Caco-2 (cell line): ENCODE results near the gene ZNF615. TPM values are rescaled to one million over a fixed set of nuclear protein-coding genes. Genes with fewer than 3 reads are reported as not detected.

Source experiments
- BruUV-seq: library from RNA; stranded (reverse); fragments of 400-500 nt; replicated peaks from 2 replicates; lab custom pipeline; 2021; lab: Mats Ljungman, UMichigan
- CTCF ChIA-PET: fragments of 300-600 bp; sonication (Branson Sonifier 250); formaldehyde crosslinking; loops from one replicate; lab custom pipeline; 2022; ENCODE audit warnings: antibody characterized with exemption; lab: Charles Lee
- POLR2A ChIA-PET: fragments of 300-600 bp; sonication (Branson Sonifier 250); formaldehyde crosslinking; loops from one replicate; lab custom pipeline; 2022; ENCODE audit warnings: antibody characterized with exemption; lab: Charles Lee
- DNase-seq, 2 experiments: peaks; one replicate each; pipeline versions ENCODE4 v3.0.0 to v3.0.0-alpha.2; 2020 to 2022
- H3K27me3 ChIP-seq: replicated peaks from 2 replicates; pipeline ENCODE4 v1.6.0; 2011; ENCODE audit warnings: low read length; ENCODE audit not compliant: control insufficient read depth, insufficient read depth
- H3K36me3 ChIP-seq: 2 replicates; pipeline ENCODE4 v1.5.1; 2011; ENCODE audit warnings: low read length; ENCODE audit not compliant: control insufficient read depth, insufficient read depth
- H3K4me1 ChIP-seq: fragments of 250-450 bp; sonication (Bioruptor Pico); 2 replicates; pipeline ENCODE4 v1.5.1; 2020; ENCODE audit warnings: mild to moderate bottlenecking
- H3K4me3 ChIP-seq: 2 replicates; pipeline ENCODE4 v1.5.1; 2011; ENCODE audit warnings: low read depth, mild to moderate bottlenecking, control low read depth, low read length
- H3K9me3 ChIP-seq: fragments of 250-450 bp; sonication (Bioruptor Pico); 2 replicates; pipeline ENCODE4 v1.5.1; 2020; ENCODE audit warnings: mild to moderate bottlenecking, moderate library complexity
- H3K27ac Mint-ChIP-seq: one replicate; pipeline ENCODE4 v1.8.0; 2022; ENCODE audit warnings: mixed read lengths; ENCODE audit not compliant: unreplicated experiment
- H3K27me3 Mint-ChIP-seq: one replicate; pipeline ENCODE4 v1.8.0; 2022; ENCODE audit warnings: mixed read lengths; ENCODE audit not compliant: insufficient read depth, unreplicated experiment
- H3K36me3 Mint-ChIP-seq: one replicate; pipeline ENCODE4 v1.8.0; 2022; ENCODE audit warnings: mild to moderate bottlenecking, mixed read lengths; ENCODE audit not compliant: insufficient read depth, unreplicated experiment
- H3K4me1 Mint-ChIP-seq: one replicate; pipeline ENCODE4 v1.8.0; 2022; ENCODE audit warnings: low read depth, mixed read lengths; ENCODE audit not compliant: unreplicated experiment
- H3K4me3 Mint-ChIP-seq: one replicate; pipeline ENCODE4 v1.8.0; 2022; ENCODE audit warnings: mild to moderate bottlenecking, moderate library complexity, mixed read lengths; ENCODE audit not compliant: unreplicated experiment
- H3K9me3 Mint-ChIP-seq: one replicate; pipeline ENCODE4 v1.8.0; 2022; ENCODE audit warnings: mixed read lengths; ENCODE audit not compliant: unreplicated experiment
- CTCF ChIP-seq, 2 experiments: fragments of 200-600 bp in 1 of 2; IDR thresholded peaks; 1 replicate in 1 of 2; 2 replicates in 1 of 2; pipeline versions ENCODE4 v1.5.1 to v1.8.0; 2011 to 2022; ENCODE audit warnings: antibody characterized with exemption in 1 of 2, control low read depth in 1 of 2, inconsistent platforms in 1 of 2, low read depth in 1 of 2, low read length in 1 of 2, mild to moderate bottlenecking in 1 of 2, moderate library complexity in 1 of 2; ENCODE audit not compliant: insufficient read depth in 1 of 2, severe bottlenecking in 1 of 2, unreplicated experiment in 1 of 2
- intact Hi-C: fragments of 100-400 bp; cut with micrococcal nuclease; formaldehyde crosslinking; loops from one replicate; pipeline ENCODE4 v1.10.0; 2022; ENCODE audit not compliant: unreplicated experiment
- total RNA-seq: library from RNA; stranded (reverse); gene quantifications from 2 replicates; pipeline ENCODE4 v1.2.3, GENCODE V29; 2022

Gene ZNF615
- total RNA-seq, 1 experiment from 2014 or later: 7.1 TPM

GRCh38 chr19:51948975-51949374, 59.0 kb downstream of the ZNF615 start:
- CTCF ChIA-PET: no interaction called here
- intact Hi-C loops: no loop called here
- no peaks in the 10 kb centered on the region for H3K4me1 ChIP-seq

GRCh38 chr19:51946602-51947001, 61.4 kb downstream of the ZNF615 start:
- no peaks in the 10 kb centered on the region for H3K4me1 ChIP-seq
- H3K4me3 ChIP-seq: no peak overlapping the region
- no peak overlapping the region for H3K27ac Mint-ChIP-seq
- H3K9me3 Mint-ChIP-seq: peaks cover 79% of the 10 kb centered on the region
- peaks cover 8% of the 10 kb centered on the region for H3K36me3 Mint-ChIP-seq
- no peak overlapping the region for H3K4me3 Mint-ChIP-seq
- no peak for DNase-seq
- peaks cover 48% of the 10 kb centered on the region for H3K9me3 ChIP-seq
- no peak for TF ChIP-seq CTCF (IDR thresholded peaks at IDR 0.05; ENCODE audit: insufficient read depth in 1 of 2, low read depth in 1 of 2, low read length in 1 of 2, severe bottlenecking in 1 of 2, unreplicated experiment in 1 of 2)
- intact Hi-C loops: no loop called here
- CTCF ChIA-PET: no interaction called here
- no peaks in the 10 kb centered on the region for H3K27me3 Mint-ChIP-seq
- no peaks in the 10 kb centered on the region for H3K36me3 ChIP-seq
- no TSS peak for BruUV-seq
- H3K27me3 ChIP-seq: no peaks in the 10 kb centered on the region
- no peaks in the 10 kb centered on the region for H3K4me1 Mint-ChIP-seq
- POLR2A ChIA-PET: no interaction called here

More at GRCh38 chr19:51948975-51949374, 59.0 kb downstream of the ZNF615 start:
- H3K4me3 Mint-ChIP-seq: no peak overlapping the region
- H3K27me3 Mint-ChIP-seq: no peaks in the 10 kb centered on the region
- POLR2A ChIA-PET: no interaction called here
- H3K27me3 ChIP-seq: no peaks in the 10 kb centered on the region
- no peak overlapping the region for H3K27ac Mint-ChIP-seq
- H3K9me3 ChIP-seq: peaks cover 34% of the 10 kb centered on the region
- no peaks in the 10 kb centered on the region for H3K4me1 Mint-ChIP-seq
- no peaks in the 10 kb centered on the region for H3K36me3 Mint-ChIP-seq
- H3K4me3 ChIP-seq: no peak overlapping the region
- no peak for DNase-seq
- H3K9me3 Mint-ChIP-seq: peaks cover 72% of the 10 kb centered on the region
- no peaks in the 10 kb centered on the region for H3K36me3 ChIP-seq
- BruUV-seq: no TSS peak
- TF ChIP-seq CTCF (IDR thresholded peaks at IDR 0.05; ENCODE audit: insufficient read depth in 1 of 2, low read depth in 1 of 2, low read length in 1 of 2, severe bottlenecking in 1 of 2, unreplicated experiment in 1 of 2): no peak

- H3K27me3 Mint-ChIP-seq: no peaks in the 10 kb centered on the region
- ChIA-PET POLR2A (no interaction called here), CTCF (no interaction called here)
- peaks cover 80% of the 10 kb centered on the region for H3K9me3 Mint-ChIP-seq
- H3K36me3 Mint-ChIP-seq: peaks cover 17% of the 10 kb centered on the region
- Histone ChIP-seq H3K27me3 (no peaks in the 10 kb centered on the region), H3K36me3 (peaks cover 1% of the 10 kb centered on the region; the same call in 1 of the 2 replicates), H3K9me3 (peaks cover 37% of the 10 kb centered on the region), H3K4me1 (no peaks in the 10 kb centered on the region), H3K4me3 (no peak overlapping the region)
- no peak overlapping the region for H3K4me3 Mint-ChIP-seq
- BruUV-seq: no TSS peak
- H3K4me1 Mint-ChIP-seq: no peaks in the 10 kb centered on the region
- H3K27ac Mint-ChIP-seq: no peak overlapping the region
- no peak for DNase-seq
- intact Hi-C loops: no loop called here
- no peak for TF ChIP-seq CTCF (IDR thresholded peaks at IDR 0.05; ENCODE audit: insufficient read depth in 1 of 2, low read depth in 1 of 2, low read length in 1 of 2, severe bottlenecking in 1 of 2, unreplicated experiment in 1 of 2)
Measured at GRCh38 chr19:51944798-51945552, 63.0 kb downstream of the ZNF615 start.

Other genes starting within 250 kb of the ZNF615 start
- not detected in 2 replicates for gene FPR2, start 247.0 kb downstream of the ZNF615 start, total RNA-seq
- gene FPR3, start 213.1 kb downstream of the ZNF615 start, total RNA-seq: not detected in 2 replicates
- 4.9 and 7.7 TPM in 2 replicates for gene ZNF577, start 120.3 kb downstream of the ZNF615 start, total RNA-seq
- gene ZNF649, start 103.2 kb downstream of the ZNF615 start, total RNA-seq: 3.7 and 7.9 TPM in 2 replicates
- 1.3 and 2.2 TPM in 2 replicates for gene ZNF613, start 80.7 kb downstream of the ZNF615 start, total RNA-seq
- 2.5 and 2.6 TPM in 2 replicates for gene ZNF350, start 21.4 kb downstream of the ZNF615 start, total RNA-seq
- 7.8 and 8.7 TPM in 2 replicates for gene ZNF614, start 20.2 kb upstream of the ZNF615 start, total RNA-seq
- 7.0 and 10.5 TPM in 2 replicates for gene ZNF432, start 40.6 kb upstream of the ZNF615 start, total RNA-seq
- gene ZNF841, start 87.6 kb upstream of the ZNF615 start, total RNA-seq: 14.9 and 16.7 TPM in 2 replicates
- 5.7 and 7.1 TPM in 2 replicates for gene ZNF616, start 131.7 kb upstream of the ZNF615 start, total RNA-seq
- gene ZNF836, start 163.4 kb upstream of the ZNF615 start, total RNA-seq: 6.3 and 8.8 TPM in 2 replicates
- 279 and 291 TPM in 2 replicates for gene PPP2R1A, start 181.8 kb upstream of the ZNF615 start, total RNA-seq